CD14-positive monocyte (primary cell): ENCODE results near the gene EXOC6B. TPM values are rescaled to one million over a fixed set of nuclear protein-coding genes. Genes with fewer than 3 reads are reported as not detected.

Source experiments
- DNase-seq, 3 donors: peaks; one replicate each; pipeline ENCODE4 v3.0.0-alpha.2; 2011 to 2022
- H2AFZ ChIP-seq: 2 replicates; pipeline ENCODE4 v1.6.0; 2012; ENCODE audit warnings: mild to moderate bottlenecking, low read depth, low read length, inconsistent platforms; ENCODE audit not compliant: insufficient read depth, poor library complexity, severe bottlenecking
- H3K27ac ChIP-seq, 2 donors: 1 replicate in 1 of 2; 2 replicates in 1 of 2; pipeline ENCODE4 v1.5.1; 2012 to 2013; ENCODE audit warnings: low read length in 2 of 2, control low read depth in 1 of 2, inconsistent platforms in 1 of 2, low read depth in 1 of 2, mild to moderate bottlenecking in 1 of 2
- H3K27me3 ChIP-seq, 2 donors: one replicate each; pipeline versions ENCODE4 v1.6.0 to v1.6.1; 2011 to 2013; ENCODE audit warnings: low read length in 2 of 2; ENCODE audit not compliant: control insufficient read depth in 2 of 2, insufficient read depth in 2 of 2
- H3K36me3 ChIP-seq, 2 donors: replicated peaks in 1 of 2; 1 replicate in 1 of 2; 2 replicates in 1 of 2; pipeline versions ENCODE4 v1.5.1 to v1.6.1; 2012 to 2013; ENCODE audit warnings: low read length in 2 of 2, control low read depth in 1 of 2, inconsistent platforms in 1 of 2, mild to moderate bottlenecking in 1 of 2; ENCODE audit not compliant: insufficient read depth in 2 of 2, control insufficient read depth in 1 of 2
- H3K4me1 ChIP-seq, 2 donors: 1 replicate in 1 of 2; 2 replicates in 1 of 2; pipeline versions ENCODE4 v1.5.1 to v1.6.1; 2012 to 2013; ENCODE audit warnings: low read length in 2 of 2, control low read depth in 1 of 2, inconsistent platforms in 1 of 2, mild to moderate bottlenecking in 1 of 2, moderate library complexity in 1 of 2; ENCODE audit not compliant: insufficient read depth in 2 of 2, control insufficient read depth in 1 of 2
- H3K4me2 ChIP-seq: replicated peaks from 2 replicates; pipeline ENCODE3; 2012; ENCODE audit warnings: low read length, moderate library complexity, mild to moderate bottlenecking; ENCODE audit not compliant: poor library complexity, severe bottlenecking; ENCODE audit errors: extremely low read depth
- H3K4me3 ChIP-seq, 3 experiments: fragments of 200-600 bp in 1 of 3; sonication (generic) in 1 of 3; replicated peaks in 1 of 3; 1 replicate in 2 of 3; 2 replicates in 1 of 3; pipeline ENCODE4 v1.5.1; 2011 to 2013; ENCODE audit warnings: low read length in 3 of 3, mild to moderate bottlenecking in 3 of 3, control low read depth in 2 of 3, low read depth in 2 of 3, inconsistent platforms in 1 of 3, moderate library complexity in 1 of 3
- H3K79me2 ChIP-seq: 2 replicates; pipeline ENCODE4 v1.6.0; 2012; ENCODE audit warnings: mild to moderate bottlenecking, control low read depth, inconsistent platforms, low read length, moderate library complexity; ENCODE audit not compliant: insufficient read depth
- H3K9ac ChIP-seq: 2 replicates; pipeline ENCODE4 v1.6.0; 2017; ENCODE audit warnings: low read length, mild to moderate bottlenecking; ENCODE audit not compliant: insufficient read depth, poor library complexity, severe bottlenecking
- H3K9me3 ChIP-seq, 2 donors: replicated peaks in 1 of 2; 1 replicate in 1 of 2; 2 replicates in 1 of 2; pipeline versions ENCODE4 v1.5.1 to v1.6.1; 2012 to 2013; ENCODE audit warnings: low read length in 2 of 2, control low read depth in 1 of 2; ENCODE audit not compliant: control insufficient read depth in 1 of 2, insufficient read depth in 1 of 2
- H4K20me1 ChIP-seq: 2 replicates; pipeline ENCODE4 v1.6.0; 2012; ENCODE audit warnings: mild to moderate bottlenecking, low read length, control low read depth, moderate library complexity; ENCODE audit not compliant: insufficient read depth
- H3K27ac Mint-ChIP-seq, 7 donors: one replicate each; pipeline ENCODE4 v1.8.0; 2020; ENCODE audit warnings: mild to moderate bottlenecking in 7 of 7, mixed read lengths in 7 of 7, moderate library complexity in 6 of 7, inconsistent platforms in 2 of 7
- H3K27me3 Mint-ChIP-seq, 3 donors: one replicate each; pipeline ENCODE4 v1.8.0; 2021 to 2022; ENCODE audit warnings: low read depth in 3 of 3, mild to moderate bottlenecking in 3 of 3, mixed read lengths in 3 of 3, moderate library complexity in 3 of 3, inconsistent platforms in 1 of 3
- H3K36me3 Mint-ChIP-seq, 2 donors: one replicate each; pipeline ENCODE4 v1.8.0; 2020; ENCODE audit warnings: mixed read lengths in 2 of 2, inconsistent platforms in 1 of 2, mild to moderate bottlenecking in 1 of 2
- H3K4me1 Mint-ChIP-seq: one replicate; pipeline ENCODE4 v1.8.0; 2020; ENCODE audit warnings: mild to moderate bottlenecking, mixed read lengths
- H3K4me3 Mint-ChIP-seq, 2 donors: one replicate each; pipeline ENCODE4 v1.8.0; 2020; ENCODE audit warnings: mild to moderate bottlenecking in 2 of 2, mixed read lengths in 2 of 2, moderate library complexity in 1 of 2
- H3K9me3 Mint-ChIP-seq, 7 donors: one replicate each; pipeline ENCODE4 v1.8.0; 2020 to 2022; ENCODE audit warnings: mixed read lengths in 7 of 7, mild to moderate bottlenecking in 6 of 7, moderate library complexity in 6 of 7, inconsistent platforms in 2 of 7
- WGBS: methylation state at CpG from one replicate; pipeline ENCODE4 v1.1.5; 2013; ENCODE audit warnings: missing lambda C conversion rate; ENCODE audit not compliant: insufficient coverage; 5-methylcytosine and 5-hydroxymethylcytosine counted together
- intact Hi-C, 2 donors: fragments of 100-400 bp; cut with micrococcal nuclease; formaldehyde crosslinking; loops; one replicate each; pipeline versions ENCODE4 v1.15.0 to v1.15.1; 2023
- polyA plus RNA-seq, 3 donors: library from polyadenylated mRNA; depleted of rRNA in 1 of 3; unstranded in 2 of 3; stranded (reverse) in 1 of 3; fragments of 300-500 nt in 2 of 3; fragments of >200 nt in 1 of 3; fragmentation: Illumina TruSeq in 2 of 3; gene quantifications; 1 replicate in 2 of 3; 2 replicates in 1 of 3; pipeline ENCODE4 v1.2.3, GENCODE V29; 2012 to 2021
- TF ChIP-seq, protein P1 (sequence below): fragments of 200-600 bp; IDR thresholded peaks from one replicate; pipeline ENCODE4 v1.8.0; 2022; ENCODE audit warnings: antibody characterized with exemption, mild to moderate bottlenecking

EXOC6B gene
- polyA plus RNA-seq, 3 donors: 1.8 to 2.8 (median 2.1) TPM

DNA sequence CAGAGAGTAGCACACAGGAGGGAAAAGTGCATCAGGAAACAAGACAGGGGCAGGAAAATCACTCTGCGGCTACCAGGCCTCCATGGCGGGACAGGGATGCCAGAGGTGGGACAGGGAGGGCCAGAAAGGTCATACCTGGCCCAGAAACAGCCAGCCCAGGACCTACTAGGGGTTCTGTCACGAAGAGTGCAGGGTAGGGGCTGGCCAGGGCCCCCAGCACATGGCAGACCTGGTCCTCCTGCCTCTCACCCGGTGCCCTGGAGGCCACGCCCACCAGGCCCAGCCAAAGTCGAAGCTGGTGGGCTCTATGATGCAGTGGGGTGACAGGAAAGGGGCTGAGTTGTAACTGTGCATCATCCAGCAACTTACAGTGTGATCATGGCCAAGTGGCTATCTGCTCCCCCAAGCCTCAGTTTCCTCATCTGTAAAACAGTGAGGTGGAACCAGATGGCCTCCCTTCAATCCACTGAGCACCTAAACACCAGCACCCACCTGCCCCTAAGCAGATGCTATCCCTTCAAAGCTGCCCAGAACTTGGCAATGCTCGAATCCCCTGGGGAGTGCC, 688.8 kb downstream of the EXOC6B start:
- Histone ChIP-seq H3K4me3 (no peak overlapping the region), H3K27ac (no peak overlapping the region), H3K79me2 (no peaks in the 10 kb centered on the region), H2AFZ (no peak overlapping the region), H3K9me3 (no peaks in the 10 kb centered on the region), H4K20me1 (no peaks in the 10 kb centered on the region), H3K9ac (no peak overlapping the region), H3K4me2 (no peak overlapping the region), H3K27me3 (peaks cover 0 to 4% of the 10 kb centered on the region in 2 donors), H3K36me3 (no peaks in the 10 kb centered on the region), H3K4me1 (no peaks in the 10 kb centered on the region)
- WGBS: 93% methylated on average over 4 of the region's 7 CpGs
- H3K4me3 Mint-ChIP-seq: no peak overlapping the region
- no peaks in the 10 kb centered on the region for H3K36me3 Mint-ChIP-seq
- peaks cover 10 to 12% (median 11%) of the 10 kb centered on the region in 3 donors for H3K27me3 Mint-ChIP-seq
- DNase-seq: no peak
- H3K9me3 Mint-ChIP-seq: peaks cover 0 to 2% (median 0%) of the 10 kb centered on the region in 7 donors
- TF ChIP-seq, protein P1, sequence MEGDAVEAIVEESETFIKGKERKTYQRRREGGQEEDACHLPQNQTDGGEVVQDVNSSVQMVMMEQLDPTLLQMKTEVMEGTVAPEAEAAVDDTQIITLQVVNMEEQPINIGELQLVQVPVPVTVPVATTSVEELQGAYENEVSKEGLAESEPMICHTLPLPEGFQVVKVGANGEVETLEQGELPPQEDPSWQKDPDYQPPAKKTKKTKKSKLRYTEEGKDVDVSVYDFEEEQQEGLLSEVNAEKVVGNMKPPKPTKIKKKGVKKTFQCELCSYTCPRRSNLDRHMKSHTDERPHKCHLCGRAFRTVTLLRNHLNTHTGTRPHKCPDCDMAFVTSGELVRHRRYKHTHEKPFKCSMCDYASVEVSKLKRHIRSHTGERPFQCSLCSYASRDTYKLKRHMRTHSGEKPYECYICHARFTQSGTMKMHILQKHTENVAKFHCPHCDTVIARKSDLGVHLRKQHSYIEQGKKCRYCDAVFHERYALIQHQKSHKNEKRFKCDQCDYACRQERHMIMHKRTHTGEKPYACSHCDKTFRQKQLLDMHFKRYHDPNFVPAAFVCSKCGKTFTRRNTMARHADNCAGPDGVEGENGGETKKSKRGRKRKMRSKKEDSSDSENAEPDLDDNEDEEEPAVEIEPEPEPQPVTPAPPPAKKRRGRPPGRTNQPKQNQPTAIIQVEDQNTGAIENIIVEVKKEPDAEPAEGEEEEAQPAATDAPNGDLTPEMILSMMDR: no peak
- intact Hi-C loops: no loop called here
- H3K27ac Mint-ChIP-seq: peak overlapping the region in 1 of 7 donors; percentile 42
- H3K4me1 Mint-ChIP-seq: no peaks in the 10 kb centered on the region

DNA sequence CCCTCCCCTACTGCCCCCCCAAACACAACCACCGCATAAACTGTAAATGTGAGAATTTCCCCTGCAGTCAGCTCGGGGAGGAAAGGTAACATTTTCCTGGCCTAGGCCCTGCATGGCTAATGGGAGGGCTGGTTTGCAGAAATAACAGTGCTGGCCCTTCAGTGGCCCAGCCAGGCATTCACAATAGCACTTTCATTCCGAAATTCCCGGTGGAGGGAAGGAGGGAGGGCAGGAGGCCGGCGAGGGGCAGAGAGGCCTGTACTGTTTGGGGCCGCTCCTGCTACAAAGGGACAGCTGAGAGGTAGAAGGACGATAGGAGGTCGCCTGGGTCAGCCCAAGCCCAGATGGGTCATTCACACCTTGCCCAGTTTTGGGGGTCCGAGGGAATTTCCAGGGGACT, 689.5 kb downstream of the EXOC6B start:
- H3K9me3 Mint-ChIP-seq: peaks cover 0 to 2% (median 0%) of the 10 kb centered on the region in 7 donors
- H3K27ac ChIP-seq: no peak overlapping the region
- no peak overlapping the region for H3K4me3 Mint-ChIP-seq
- TF ChIP-seq, protein P1: no peak
- no peak overlapping the region for H3K27ac Mint-ChIP-seq
- no peaks in the 10 kb centered on the region for H3K36me3 Mint-ChIP-seq
- H3K4me1 ChIP-seq: no peaks in the 10 kb centered on the region
- intact Hi-C loops: no loop called here
- no peaks in the 10 kb centered on the region for H3K4me1 Mint-ChIP-seq
- no peak overlapping the region for H3K9ac ChIP-seq
- H4K20me1 ChIP-seq: no peaks in the 10 kb centered on the region
- H3K9me3 ChIP-seq: no peaks in the 10 kb centered on the region
- H2AFZ ChIP-seq: no peak overlapping the region
- no peak for DNase-seq
- no peaks in the 10 kb centered on the region for H3K36me3 ChIP-seq
- peaks cover 0 to 2% of the 10 kb centered on the region in 2 donors for H3K27me3 ChIP-seq
- no peaks in the 10 kb centered on the region for H3K79me2 ChIP-seq
- peaks cover 5 to 8% (median 5%) of the 10 kb centered on the region in 3 donors for H3K27me3 Mint-ChIP-seq
- H3K4me2 ChIP-seq: no peak overlapping the region
- 89% methylated on average over 5 of the region's 10 CpGs for WGBS
- no peak overlapping the region for H3K4me3 ChIP-seq
